ENCODE results near the gene ARL14. TPM values are rescaled to one million over a fixed set of nuclear protein-coding genes. Genes with fewer than 3 reads are reported as not detected.
A peak's percentile ranks its signal among the peaks of the same experiment; 100 is the strongest.

The ARL14 gene
- total RNA-seq, 1 experiment from 2014 or later = not detected

GRCh38 chr3:160661660-160662059 is 15.3 kb upstream of the ARL14 start (continued):
- TF ChIP-seq CDX4 (CRISPR knock-in tag; IDR thresholded peaks at IDR 0.05; ENCODE audit: borderline replicate concordance) = no peak
- no peak for TF ChIP-seq ETV6 (CRISPR knock-in tag; IDR thresholded peaks at IDR 0.05)
- TF ChIP-seq FOXP4 (CRISPR knock-in tag; IDR thresholded peaks at IDR 0.05) = no peak
- TF ChIP-seq FOXK1 (CRISPR knock-in tag; IDR thresholded peaks at IDR 0.05) = no peak
- no peak for TF ChIP-seq USF1 (CRISPR knock-in tag; IDR thresholded peaks at IDR 0.05)

- no peaks in the 10 kb centered on the region for H3K9me3 Mint-ChIP-seq
- no peak overlapping the region for H3K4me3 Mint-ChIP-seq
- TF ChIP-seq ERG (CRISPR knock-in tag; IDR thresholded peaks at IDR 0.05) = no peak
- peaks cover 10% of the 10 kb centered on the region for H3K4me1 Mint-ChIP-seq
- CTCF ChIA-PET = interaction anchor here (0.6 kb wide), 1 partner anchor 126 kb away, joined by 3 read pairs; no protein-coding TSS in a partner anchor
- ATAC-seq = no peak
- no peak for DNase-seq (ENCODE audit: low spot score)
- POLR2A ChIA-PET = no interaction called here
- no peaks in the 10 kb centered on the region for H3K36me3 Mint-ChIP-seq
- H3K27ac Mint-ChIP-seq = no peak overlapping the region
- H3K27me3 Mint-ChIP-seq (ENCODE audit: low read depth) = no peaks in the 10 kb centered on the region
Measured at GRCh38 chr3:160665231-160665630, 11.7 kb upstream of the ARL14 start.

GRCh38 chr3:160665784-160666526 is 11.0 kb upstream of the ARL14 start:
- H3K4me1 Mint-ChIP-seq = peaks cover 10% of the 10 kb centered on the region
- H3K4me3 Mint-ChIP-seq = no peak overlapping the region
- no peaks in the 10 kb centered on the region for H3K27me3 Mint-ChIP-seq (ENCODE audit: low read depth)
- no peaks in the 10 kb centered on the region for H3K36me3 Mint-ChIP-seq
- TF ChIP-seq NR1H2 (CRISPR knock-in tag; IDR thresholded peaks at IDR 0.05) (no peak), PRRX2 (CRISPR knock-in tag; IDR thresholded peaks at IDR 0.05) (no peak), ELF4 (CRISPR knock-in tag; IDR thresholded peaks at IDR 0.05; ENCODE audit: low read depth) (no peak), SOX15 (CRISPR knock-in tag; IDR thresholded peaks at IDR 0.05) (no peak), ZNF281 (CRISPR knock-in tag; IDR thresholded peaks at IDR 0.05) (no peak), CREB1 (CRISPR knock-in tag; IDR thresholded peaks at IDR 0.05) (no peak)
- CTCF ChIA-PET = no interaction called here
- H3K27ac Mint-ChIP-seq = no peak overlapping the region
- POLR2A ChIA-PET = no interaction called here
- no peaks in the 10 kb centered on the region for H3K9me3 Mint-ChIP-seq
- DNase-seq (ENCODE audit: low spot score) (no peak), ATAC-seq (peak; percentile 26; the same call in 1 of the 2 replicates)

- ATAC-seq = no peak
- ChIA-PET CTCF (no interaction called here), POLR2A (no interaction called here)
- TF ChIP-seq E2F1 (CRISPR knock-in tag; IDR thresholded peaks at IDR 0.05) (no peak), ZNF512 (CRISPR knock-in tag; IDR thresholded peaks at IDR 0.05; ENCODE audit: borderline replicate concordance) (no peak), ATF1 (CRISPR knock-in tag; IDR thresholded peaks at IDR 0.05) (no peak), ZBTB21 (CRISPR knock-in tag; IDR thresholded peaks at IDR 0.05; ENCODE audit: borderline replicate concordance) (no peak), ZNF671 (CRISPR knock-in tag; IDR thresholded peaks at IDR 0.05) (no peak), E2F4 (CRISPR knock-in tag; IDR thresholded peaks at IDR 0.05; ENCODE audit: borderline replicate concordance, low read depth) (no peak)
Measured at GRCh38 chr3:160667452-160667851, 9.5 kb upstream of the ARL14 start.

More at GRCh38 chr3:160667452-160667851, 9.5 kb upstream of the ARL14 start:
- Mint-ChIP-seq H3K4me1 (peaks cover 10% of the 10 kb centered on the region), H3K4me3 (no peak overlapping the region), H3K27ac (no peak overlapping the region), H3K27me3 (ENCODE audit: low read depth) (no peaks in the 10 kb centered on the region), H3K9me3 (no peaks in the 10 kb centered on the region), H3K36me3 (no peaks in the 10 kb centered on the region)
- DNase-seq (ENCODE audit: low spot score) = no peak
